22Rv1 (cell line): ENCODE results near the gene KRTAP2-3.

Experiments
- H3K27ac ChIP-seq: fragments of 450-650 bp; 2 replicates; pipeline ENCODE4 v1.5.1; 2017
- ZFX ChIP-seq: fragments of 450-650 bp; IDR thresholded peaks from 2 replicates; pipeline ENCODE4 v1.6.1; 2017; ENCODE audit warnings: antibody characterized with exemption, borderline replicate concordance
- TF ChIP-seq, protein P1 (sequence below): fragments of 450-650 bp; IDR thresholded peaks from 2 replicates; pipeline ENCODE4 v1.5.1; 2017; ENCODE audit warnings: mild to moderate bottlenecking

Gene KRTAP2-3

DNA sequence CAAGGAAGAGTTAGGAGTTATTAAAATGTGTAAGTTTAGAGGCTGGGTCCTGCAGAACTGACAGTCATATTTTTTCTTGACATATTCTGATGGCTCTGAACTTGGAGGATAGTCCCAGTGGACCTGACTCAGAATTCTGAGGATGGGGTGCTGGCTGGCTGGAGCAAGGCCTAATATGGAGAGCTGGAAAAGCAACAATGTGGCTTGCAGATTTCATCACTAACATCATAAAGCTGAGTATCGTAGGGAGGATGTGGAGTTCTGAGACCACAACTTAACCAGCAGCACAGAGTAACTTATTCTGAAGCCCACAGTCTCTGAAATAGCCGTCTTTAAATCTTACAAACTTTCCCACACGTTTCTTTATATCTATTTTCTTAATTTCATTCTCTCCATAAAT lies 35.2 kb downstream of the KRTAP2-3 start:
- no peak overlapping the region for H3K27ac ChIP-seq
- TF ChIP-seq ZFX = no peak
- TF ChIP-seq, protein P1, sequence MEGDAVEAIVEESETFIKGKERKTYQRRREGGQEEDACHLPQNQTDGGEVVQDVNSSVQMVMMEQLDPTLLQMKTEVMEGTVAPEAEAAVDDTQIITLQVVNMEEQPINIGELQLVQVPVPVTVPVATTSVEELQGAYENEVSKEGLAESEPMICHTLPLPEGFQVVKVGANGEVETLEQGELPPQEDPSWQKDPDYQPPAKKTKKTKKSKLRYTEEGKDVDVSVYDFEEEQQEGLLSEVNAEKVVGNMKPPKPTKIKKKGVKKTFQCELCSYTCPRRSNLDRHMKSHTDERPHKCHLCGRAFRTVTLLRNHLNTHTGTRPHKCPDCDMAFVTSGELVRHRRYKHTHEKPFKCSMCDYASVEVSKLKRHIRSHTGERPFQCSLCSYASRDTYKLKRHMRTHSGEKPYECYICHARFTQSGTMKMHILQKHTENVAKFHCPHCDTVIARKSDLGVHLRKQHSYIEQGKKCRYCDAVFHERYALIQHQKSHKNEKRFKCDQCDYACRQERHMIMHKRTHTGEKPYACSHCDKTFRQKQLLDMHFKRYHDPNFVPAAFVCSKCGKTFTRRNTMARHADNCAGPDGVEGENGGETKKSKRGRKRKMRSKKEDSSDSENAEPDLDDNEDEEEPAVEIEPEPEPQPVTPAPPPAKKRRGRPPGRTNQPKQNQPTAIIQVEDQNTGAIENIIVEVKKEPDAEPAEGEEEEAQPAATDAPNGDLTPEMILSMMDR = no peak

DNA sequence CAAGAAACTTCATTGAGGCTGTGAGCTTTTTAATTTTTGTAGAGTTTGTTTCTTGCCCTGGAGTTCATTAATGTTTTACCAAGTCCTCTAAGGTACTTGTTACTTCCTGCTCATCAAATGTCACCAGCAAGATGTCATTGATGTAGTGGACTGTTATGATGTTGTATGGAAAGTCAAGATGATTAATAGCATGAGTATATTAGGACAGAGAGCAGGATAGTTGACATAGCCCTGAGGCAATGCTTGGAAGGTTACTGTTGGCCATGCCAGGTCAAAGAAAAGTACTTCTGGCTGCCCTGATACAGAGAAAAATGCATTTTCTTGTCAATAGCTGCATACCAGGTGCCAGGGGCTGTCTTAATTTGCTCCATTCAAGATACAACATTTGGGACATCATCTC lies 39.6 kb downstream of the KRTAP2-3 start:
- H3K27ac ChIP-seq = no peak overlapping the region
- TF ChIP-seq, protein P1 = no peak
- no peak for TF ChIP-seq ZFX

DNA sequence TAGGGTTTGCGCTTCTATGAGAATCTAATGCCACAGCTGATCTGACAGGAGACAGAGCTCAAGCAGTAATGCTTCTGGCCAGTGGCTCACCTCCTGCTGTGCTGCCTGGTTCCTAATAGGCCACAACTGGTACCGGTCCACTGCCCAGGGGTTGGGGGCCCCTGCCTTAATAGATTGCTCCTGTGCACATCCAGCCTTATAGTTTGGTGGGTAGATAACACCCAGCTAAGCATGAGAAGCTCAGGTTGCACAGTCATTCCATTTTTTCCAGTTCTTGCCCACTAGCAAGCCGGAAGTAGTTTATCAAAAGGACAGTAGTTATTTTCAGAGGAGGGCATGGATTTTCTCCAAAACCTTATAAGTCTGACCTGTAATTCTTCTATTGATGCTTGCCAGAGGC lies 40.5 kb downstream of the KRTAP2-3 start:
- no peak overlapping the region for H3K27ac ChIP-seq
- no peak for TF ChIP-seq ZFX
- TF ChIP-seq, protein P1 = no peak

DNA sequence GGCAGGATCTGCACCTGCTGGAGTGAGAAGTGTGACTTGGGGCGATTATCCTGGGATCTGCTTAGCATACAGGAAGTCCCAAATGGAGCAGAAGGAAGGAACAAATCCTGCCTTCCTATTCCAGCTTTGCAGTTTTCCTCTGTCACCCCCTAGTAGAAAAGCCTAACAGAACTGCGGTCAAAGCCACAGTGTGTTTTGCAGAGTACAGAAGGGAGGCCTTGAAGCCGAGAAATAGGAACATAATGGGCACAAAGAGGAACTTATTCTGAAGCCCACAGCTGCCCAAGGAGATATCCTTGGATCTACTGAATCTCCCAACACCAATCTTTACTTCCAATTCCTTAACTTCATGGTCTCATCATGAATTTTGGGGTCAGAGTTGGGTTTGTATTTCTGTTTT lies 41.4 kb downstream of the KRTAP2-3 start:
- no peak overlapping the region for H3K27ac ChIP-seq
- TF ChIP-seq ZFX = no peak
- TF ChIP-seq, protein P1 = no peak

DNA sequence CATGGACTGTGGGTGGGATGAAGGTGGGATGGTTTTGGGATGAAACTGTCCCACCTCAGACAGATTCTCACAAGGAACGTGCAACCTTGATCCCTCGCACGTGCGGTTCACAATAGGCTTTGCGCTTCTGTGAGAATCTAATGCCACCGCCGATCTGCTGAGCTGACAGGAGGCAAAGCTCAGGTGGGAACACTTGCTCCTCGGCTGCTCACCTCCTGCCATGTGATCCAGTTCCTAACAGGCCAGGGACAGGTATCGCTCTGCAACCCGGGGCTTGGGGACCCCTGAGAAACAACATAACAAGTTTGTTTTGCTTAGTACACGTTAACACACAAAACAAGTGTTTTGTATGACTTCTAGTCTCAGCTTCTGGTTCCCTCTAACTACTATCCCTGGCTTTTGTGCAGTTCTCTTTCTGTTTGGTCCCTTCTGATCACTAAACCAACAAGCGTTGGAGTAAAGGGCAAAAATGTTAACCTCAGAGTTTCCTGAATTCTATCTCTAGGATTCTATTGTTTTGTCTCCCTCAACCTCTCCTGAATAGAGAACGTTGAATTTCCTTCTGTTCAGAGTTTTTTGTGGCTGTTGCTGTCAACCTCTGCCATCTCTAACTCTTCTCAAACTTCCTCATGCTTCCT lies 43.2 kb downstream of the KRTAP2-3 start:
- no peak overlapping the region for H3K27ac ChIP-seq
- TF ChIP-seq, protein P1 = no peak
- no peak for TF ChIP-seq ZFX

DNA sequence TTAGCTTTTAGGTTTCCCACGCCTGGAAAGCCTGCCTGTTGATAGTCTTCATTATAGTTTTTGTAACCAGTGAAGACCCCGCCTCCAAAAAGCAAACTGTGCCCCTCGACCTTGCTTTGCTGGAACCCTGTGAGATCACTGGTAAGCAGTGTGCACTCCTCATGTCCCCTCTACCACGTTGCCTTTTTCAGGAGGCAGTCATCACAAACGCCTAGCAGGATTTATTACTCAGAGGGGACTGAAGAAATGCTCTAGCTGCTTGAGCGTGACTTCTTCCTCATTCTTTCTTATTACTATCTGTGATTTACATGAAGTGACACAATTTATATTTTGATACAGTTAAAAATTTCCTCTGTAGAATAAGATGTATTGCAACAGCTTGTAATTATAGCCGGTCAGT lies 44.5 kb downstream of the KRTAP2-3 start:
- TF ChIP-seq, protein P1 = no peak
- no peak for TF ChIP-seq ZFX

DNA sequence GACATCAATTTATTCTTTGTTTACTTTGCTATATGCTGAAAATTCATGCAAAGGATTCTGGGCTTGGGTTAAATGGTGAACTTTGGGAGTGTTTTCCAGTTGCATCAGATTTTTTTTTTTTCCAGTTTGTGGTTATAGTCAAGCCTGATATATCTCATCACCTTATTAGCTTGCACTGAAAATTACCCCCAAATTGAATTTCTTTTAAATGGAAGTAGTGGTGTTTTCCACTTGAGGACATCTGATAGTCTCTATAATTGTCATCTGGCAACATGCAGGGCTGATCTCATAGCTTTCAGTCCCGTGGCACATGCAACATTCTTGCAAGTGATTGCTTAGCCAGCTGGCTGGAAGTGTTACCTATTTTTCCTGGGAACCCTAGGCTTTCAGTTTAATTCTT lies 46.3 kb downstream of the KRTAP2-3 start:
- no peak overlapping the region for H3K27ac ChIP-seq
- TF ChIP-seq, protein P1 = no peak
- no peak for TF ChIP-seq ZFX

More for the DNA sequence above, 44.5 kb downstream of the KRTAP2-3 start:
- H3K27ac ChIP-seq = no peak overlapping the region
